Measurements from ENCODE around the gene DGKZ. TPM values are rescaled to one million over a fixed set of nuclear protein-coding genes. Genes with fewer than 3 reads are reported as not detected.

DGKZ gene
- total and polyA plus RNA-seq, 2 of the 13 experiments (the other 11 are each of a cell fraction or from before 2014, with no cell fraction given), result 15.8 to 20.7 TPM

- TF ChIP-seq MNT (IDR thresholded peaks at IDR 0.05) (peak; percentile 30; the same call in 1 of the 2 replicates), CREB3 (CRISPR knock-in tag; IDR thresholded peaks at IDR 0.05) (peak; percentile 98), KLF6 (CRISPR knock-in tag; IDR thresholded peaks at IDR 0.05) (peak; percentile 100), IKZF5 (CRISPR knock-in tag; IDR thresholded peaks at IDR 0.05) (peak; percentile 97), ATAD3A (CRISPR knock-in tag; IDR thresholded peaks at IDR 0.05) (peak; percentile 94), KDM1A (CRISPR knock-in tag; IDR thresholded peaks at IDR 0.05) (0 out of 2 replicates have a peak, but pooled peaks have one; percentile 49), SAP130 (CRISPR knock-in tag; IDR thresholded peaks at IDR 0.05; ENCODE audit: low read depth) (peak; percentile 99), ZNF382 (CRISPR knock-in tag; IDR thresholded peaks at IDR 0.05; ENCODE audit: borderline replicate concordance) (no peak), KLF13 (CRISPR knock-in tag; IDR thresholded peaks at IDR 0.05) (0 out of 2 replicates have a peak, but pooled peaks have one; percentile 60), SIX4 (CRISPR knock-in tag; IDR thresholded peaks at IDR 0.05) (peak; percentile 83), PBX2 (CRISPR knock-in tag; IDR thresholded peaks at IDR 0.05) (no peak), MAFK (conservative IDR thresholded peaks at IDR 0.05 in 1 of 2, IDR thresholded peaks at IDR 0.05 in 1 of 2; ENCODE audit: low read length in 2 of 2) (no peak), ZNF619 (CRISPR knock-in tag; IDR thresholded peaks at IDR 0.05) (peak; percentile 97), SIN3A (IDR thresholded peaks at IDR 0.05; ENCODE audit: borderline replicate concordance, low read depth, low read length) (peak; percentile 99), RARA (CRISPR knock-in tag; IDR thresholded peaks at IDR 0.05) (peak; percentile 85), JUND (CRISPR knock-in tag; IDR thresholded peaks at IDR 0.05) (peak; percentile 59; the same call in 1 of the 2 replicates), ZSCAN31 (CRISPR knock-in tag; IDR thresholded peaks at IDR 0.05; ENCODE audit: low read depth) (peak; percentile 98), GFI1 (CRISPR knock-in tag; IDR thresholded peaks at IDR 0.05; ENCODE audit: borderline replicate concordance) (peak; percentile 85; the same call in 1 of the 2 replicates), ZNF746 (CRISPR knock-in tag; IDR thresholded peaks at IDR 0.05) (peak; percentile 84; the same call in 1 of the 2 replicates), ZNF24 (IDR thresholded peaks at IDR 0.05) (no peak), ZNF720 (CRISPR knock-in tag; IDR thresholded peaks at IDR 0.05) (0 out of 2 replicates have a peak, but pooled peaks have one; percentile 31), ZNF577 (CRISPR knock-in tag; IDR thresholded peaks at IDR 0.05; ENCODE audit: borderline replicate concordance, low read depth) (no peak), PLRG1 (conservative IDR thresholded peaks at IDR 0.05) (no peak), RAD21 (CRISPR knock-in tag; IDR thresholded peaks at IDR 0.05) (0 out of 2 replicates have a peak, but pooled peaks have one; percentile 39), BRCA1 (CRISPR knock-in tag; IDR thresholded peaks at IDR 0.05) (peak; percentile 99), FOXK2 (IDR thresholded peaks at IDR 0.05) (no peak), ZNF263 (CRISPR knock-in tag; IDR thresholded peaks at IDR 0.05) (peak; percentile 88), CENPX (CRISPR knock-in tag; IDR thresholded peaks at IDR 0.05) (no peak), NFRKB (IDR thresholded peaks at IDR 0.05) (no peak)
Measured at GRCh38 chr11:46392421-46393230, 45.4 kb downstream of the DGKZ start (continued).

Measured in HepG2 (cell line).